ENCODE measurements around the gene GREB1L. TPM values are rescaled to one million over a fixed set of nuclear protein-coding genes. Genes with fewer than 3 reads are reported as not detected.
A peak's percentile ranks its signal among the peaks of the same experiment; 100 is the strongest.

GREB1L gene
- polyA plus RNA-seq, 2 of the 4 experiments (the other 2 are of a cell fraction), result 1.4 to 2.8 TPM

- peak overlapping the region; percentile 36 for H3K4me2 ChIP-seq
- 12% methylated on average over 3 of the region's 3 CpGs for WGBS (ENCODE audit: missing lambda C conversion rate)
- H3K9me3 ChIP-seq, result no peaks in the 10 kb centered on the region
- TF ChIP-seq ATOH8 (CRISPR knock-in tag; IDR thresholded peaks at IDR 0.05; ENCODE audit: low read depth) (no peak), FOSL2 (IDR thresholded peaks at IDR 0.05) (peak; percentile 59), FOSL2 (CRISPR knock-in tag; IDR thresholded peaks at IDR 0.05) (peak; percentile 79), JUNB (IDR thresholded peaks at IDR 0.05) (peak; percentile 71)
- ATAC-seq (peak; percentile 73 to 86), DNase-seq (ENCODE audit: low read depth in 1 of 2, low spot score in 1 of 2) (peak; percentile 4 to 44), FAIRE-seq (no peak)
- CTCF ChIA-PET, result interaction anchor here (1.0 to 1.2 kb wide), 2 partner anchors 54 to 149 kb away, joined by 3 read pairs; no protein-coding TSS in a partner anchor
- POLR2A ChIA-PET, result no interaction called here
- H3K27ac ChIP-seq, result peak overlapping the region; percentile 44 to 45; a peak in 1 of 6 replicates
- H3K4me1 ChIP-seq, result peaks cover 19% of the 10 kb centered on the region
- no peak overlapping the region for H3K4me3 ChIP-seq
These were observed 149.1 kb downstream of the GREB1L start for GRCh38 chr18:21391074-21391673.

DNA sequence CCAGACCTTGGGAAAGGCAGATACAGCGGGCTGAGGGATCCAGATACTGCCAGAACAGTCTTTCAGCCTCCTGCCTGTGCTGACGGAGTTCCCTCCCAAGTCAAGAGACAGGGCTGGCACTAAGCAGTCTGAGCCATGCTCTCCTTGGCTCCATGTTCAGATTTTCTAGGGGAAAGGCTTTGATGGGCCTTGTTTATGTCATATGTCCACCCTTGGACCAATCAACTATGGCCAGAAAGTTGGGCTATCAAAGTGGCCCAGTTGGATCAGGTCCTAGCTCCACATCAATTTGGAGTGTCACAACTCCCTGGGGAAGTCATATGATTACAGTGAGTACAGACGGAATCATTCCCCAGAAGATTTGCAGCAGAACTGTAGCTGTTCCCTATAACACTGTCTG is 152.0 kb downstream of the GREB1L start:
- FAIRE-seq (no peak), ATAC-seq (no peak), DNase-seq (ENCODE audit: low read depth in 1 of 2, low spot score in 1 of 2) (no peak)
- Histone ChIP-seq H3K4me2 (no peak overlapping the region), H3K27ac (no peak overlapping the region), H3K4me3 (no peak overlapping the region), H3K9me3 (no peaks in the 10 kb centered on the region), H3K4me1 (peaks cover 19% of the 10 kb centered on the region)
- TF ChIP-seq CEBPB (IDR thresholded peaks at IDR 0.05) (no peak), NR3C1 (IDR thresholded peaks at IDR 0.05) (no peak), HEYL (CRISPR knock-in tag; IDR thresholded peaks at IDR 0.05) (no peak), ESRRA (IDR thresholded peaks at IDR 0.05; ENCODE audit: borderline replicate concordance, low read length) (no peak), ZNF302 (CRISPR knock-in tag; IDR thresholded peaks at IDR 0.05) (no peak), FOXS1 (CRISPR knock-in tag; IDR thresholded peaks at IDR 0.05) (no peak), CHD4 (IDR thresholded peaks at IDR 0.05; ENCODE audit: borderline replicate concordance) (no peak), EHF (CRISPR knock-in tag; IDR thresholded peaks at IDR 0.05) (no peak), RARB (CRISPR knock-in tag; IDR thresholded peaks at IDR 0.05) (no peak), SREBF2 (IDR thresholded peaks at IDR 0.05) (no peak), CHD2 (IDR thresholded peaks at IDR 0.05; ENCODE audit: low read length, partially characterized antibody) (no peak)
- TF ChIP-seq, protein P1, sequence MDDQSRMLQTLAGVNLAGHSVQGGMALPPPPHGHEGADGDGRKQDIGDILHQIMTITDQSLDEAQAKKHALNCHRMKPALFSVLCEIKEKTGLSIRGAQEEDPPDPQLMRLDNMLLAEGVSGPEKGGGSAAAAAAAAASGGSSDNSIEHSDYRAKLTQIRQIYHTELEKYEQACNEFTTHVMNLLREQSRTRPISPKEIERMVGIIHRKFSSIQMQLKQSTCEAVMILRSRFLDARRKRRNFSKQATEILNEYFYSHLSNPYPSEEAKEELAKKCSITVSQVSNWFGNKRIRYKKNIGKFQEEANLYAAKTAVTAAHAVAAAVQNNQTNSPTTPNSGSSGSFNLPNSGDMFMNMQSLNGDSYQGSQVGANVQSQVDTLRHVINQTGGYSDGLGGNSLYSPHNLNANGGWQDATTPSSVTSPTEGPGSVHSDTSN (IDR thresholded peaks at IDR 0.05), result no peak
- ChIA-PET CTCF (no interaction called here), POLR2A (no interaction called here)
- 91% methylated on average over 3 of the region's 3 CpGs for WGBS (ENCODE audit: missing lambda C conversion rate)

DNA sequence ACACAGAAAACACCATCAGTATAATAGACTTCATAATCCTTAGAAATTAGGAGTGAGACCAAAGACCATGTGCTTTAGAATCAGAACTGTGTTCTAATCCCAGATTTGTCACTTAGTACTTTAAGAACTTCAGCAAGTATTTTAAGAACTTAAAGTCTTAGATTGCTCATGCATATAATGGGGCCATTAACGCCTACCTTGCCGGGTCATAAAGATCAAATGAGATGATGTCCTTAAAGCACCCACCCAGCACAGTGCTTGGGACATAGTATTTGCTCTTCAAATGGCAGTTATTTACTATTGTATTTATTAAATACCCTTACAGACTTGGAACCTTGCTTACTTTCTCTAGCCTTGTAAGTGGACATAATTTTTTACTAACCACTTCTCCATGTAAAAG is 156.1 kb downstream of the GREB1L start:
- ATAC-seq (no peak), FAIRE-seq (no peak), DNase-seq (ENCODE audit: low read depth in 1 of 2, low spot score in 1 of 2) (no peak)
- CTCF ChIA-PET, result no interaction called here
- POLR2A ChIA-PET, result no interaction called here
- no peak overlapping the region for H3K27ac ChIP-seq
- H3K4me1 ChIP-seq, result no peaks in the 10 kb centered on the region
- H3K9me3 ChIP-seq, result no peaks in the 10 kb centered on the region
- H3K4me3 ChIP-seq, result no peak overlapping the region
- TF ChIP-seq PHF8 (IDR thresholded peaks at IDR 0.05; ENCODE audit: borderline replicate concordance, low read depth) (no peak), RNF2 (IDR thresholded peaks at IDR 0.05; ENCODE audit: borderline replicate concordance, low read depth) (no peak), CEBPB (IDR thresholded peaks at IDR 0.05) (no peak), GATA3 (IDR thresholded peaks at IDR 0.05; ENCODE audit: borderline replicate concordance) (no peak), HOXB13 (CRISPR knock-in tag; IDR thresholded peaks at IDR 0.05; ENCODE audit: low read depth) (no peak)
- TF ChIP-seq, protein P2, sequence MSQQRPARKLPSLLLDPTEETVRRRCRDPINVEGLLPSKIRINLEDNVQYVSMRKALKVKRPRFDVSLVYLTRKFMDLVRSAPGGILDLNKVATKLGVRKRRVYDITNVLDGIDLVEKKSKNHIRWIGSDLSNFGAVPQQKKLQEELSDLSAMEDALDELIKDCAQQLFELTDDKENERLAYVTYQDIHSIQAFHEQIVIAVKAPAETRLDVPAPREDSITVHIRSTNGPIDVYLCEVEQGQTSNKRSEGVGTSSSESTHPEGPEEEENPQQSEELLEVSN (IDR thresholded peaks at IDR 0.05; ENCODE audit: borderline replicate concordance, low read depth), result no peak
- no peak overlapping the region for H3K4me2 ChIP-seq
- 56% methylated on average over 2 of the region's 2 CpGs for WGBS (ENCODE audit: missing lambda C conversion rate)

Measured in A549 (cell line).